ENCODE measurements around the gene CFAP52. TPM values are rescaled to one million over a fixed set of nuclear protein-coding genes. Genes with fewer than 3 reads are reported as not detected.
"Not testable (repeated sequence)": the region's sequence is repeated elsewhere in the genome, so short reads cannot be mapped to it uniquely, and the experiment has no call there.

The CFAP52 gene
- total RNA-seq, 2 experiments from 2014 or later = not detected

DNA sequence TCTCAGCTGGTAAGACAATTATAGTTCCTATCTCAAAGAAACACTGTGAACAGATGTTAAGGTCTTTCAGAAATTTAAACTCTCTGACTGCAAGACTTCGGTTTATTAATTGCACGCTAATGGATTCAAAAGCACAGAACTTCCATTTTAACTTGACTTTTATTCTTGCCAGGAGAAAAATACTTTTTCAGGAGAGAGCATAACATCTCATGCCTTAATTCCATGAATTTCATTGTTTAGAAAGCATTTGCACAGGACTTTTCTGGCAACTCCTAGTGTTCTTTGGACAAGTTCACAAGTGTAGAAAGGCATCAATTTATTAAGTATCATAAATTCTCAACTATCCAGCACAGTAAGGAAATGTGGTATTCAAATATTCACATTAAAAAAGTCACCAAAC, 23.3 kb upstream of the CFAP52 start:
- DNase-seq (no peak), ATAC-seq (no peak)
- no peaks in the 10 kb centered on the region for H3K9me3 Mint-ChIP-seq (ENCODE audit: low read depth)
- CTCF ChIA-PET = interaction anchor here (0.9 kb wide), 1 partner anchor 93 kb away, joined by 3 read pairs; no protein-coding TSS in a partner anchor
- H3K27ac Mint-ChIP-seq = no peak overlapping the region
- H3K4me1 Mint-ChIP-seq = peaks cover 2% of the 10 kb centered on the region
- H3K4me3 Mint-ChIP-seq = no peak overlapping the region
- H3K36me3 Mint-ChIP-seq = peaks cover 2% of the 10 kb centered on the region
- H3K27me3 Mint-ChIP-seq = no peaks in the 10 kb centered on the region

DNA sequence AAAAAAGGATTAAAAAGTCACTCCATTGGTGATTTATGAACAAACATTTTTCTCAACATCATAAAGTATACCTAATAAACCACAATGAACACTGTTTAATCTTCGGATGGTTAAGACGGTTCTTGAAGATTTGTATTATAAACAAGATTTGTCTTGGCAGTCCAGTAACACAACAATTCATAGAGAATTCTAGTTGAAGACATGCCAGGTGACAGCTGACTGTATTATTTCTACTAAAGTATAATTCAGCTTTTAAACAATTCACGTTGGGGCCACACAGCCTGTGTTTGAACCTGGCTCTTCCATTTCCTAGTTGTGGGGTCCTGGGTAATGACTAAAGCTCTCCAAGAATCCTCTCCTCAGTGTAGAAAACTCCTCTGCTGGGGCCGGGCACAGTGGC, 22.8 kb upstream of the CFAP52 start:
- no peak overlapping the region for H3K27ac Mint-ChIP-seq
- no peaks in the 10 kb centered on the region for H3K9me3 Mint-ChIP-seq (ENCODE audit: low read depth)
- H3K4me1 Mint-ChIP-seq = peaks cover 2% of the 10 kb centered on the region
- H3K4me3 Mint-ChIP-seq = no peak overlapping the region
- H3K36me3 Mint-ChIP-seq = peaks cover 2% of the 10 kb centered on the region
- ATAC-seq (no peak), DNase-seq (no peak)
- CTCF ChIA-PET = interaction anchor here (0.9 kb wide), 1 partner anchor 94 kb away, joined by 3 read pairs; no protein-coding TSS in a partner anchor
- H3K27me3 Mint-ChIP-seq = no peaks in the 10 kb centered on the region

DNA sequence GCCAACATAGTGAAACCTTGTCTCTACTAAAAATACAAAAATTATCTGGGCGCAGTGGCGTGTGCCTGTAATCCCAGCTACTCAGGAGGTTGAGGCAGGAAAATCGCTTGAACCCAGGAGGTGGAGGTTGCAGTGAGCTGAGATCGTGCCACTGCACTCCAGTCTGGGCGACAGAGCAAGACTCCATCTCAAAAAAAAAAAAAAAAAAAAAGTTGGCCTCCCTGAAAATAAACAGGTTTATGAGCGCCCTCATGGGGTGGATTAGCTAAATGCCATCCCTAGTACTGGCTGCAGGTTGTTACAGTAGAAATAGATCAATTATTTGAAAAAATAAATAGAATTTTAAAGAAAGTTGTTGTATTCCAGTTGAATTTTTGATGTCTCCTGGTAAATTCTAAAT, 21.7 kb upstream of the CFAP52 start:
- H3K36me3 Mint-ChIP-seq = not testable (repeated sequence)

DNA sequence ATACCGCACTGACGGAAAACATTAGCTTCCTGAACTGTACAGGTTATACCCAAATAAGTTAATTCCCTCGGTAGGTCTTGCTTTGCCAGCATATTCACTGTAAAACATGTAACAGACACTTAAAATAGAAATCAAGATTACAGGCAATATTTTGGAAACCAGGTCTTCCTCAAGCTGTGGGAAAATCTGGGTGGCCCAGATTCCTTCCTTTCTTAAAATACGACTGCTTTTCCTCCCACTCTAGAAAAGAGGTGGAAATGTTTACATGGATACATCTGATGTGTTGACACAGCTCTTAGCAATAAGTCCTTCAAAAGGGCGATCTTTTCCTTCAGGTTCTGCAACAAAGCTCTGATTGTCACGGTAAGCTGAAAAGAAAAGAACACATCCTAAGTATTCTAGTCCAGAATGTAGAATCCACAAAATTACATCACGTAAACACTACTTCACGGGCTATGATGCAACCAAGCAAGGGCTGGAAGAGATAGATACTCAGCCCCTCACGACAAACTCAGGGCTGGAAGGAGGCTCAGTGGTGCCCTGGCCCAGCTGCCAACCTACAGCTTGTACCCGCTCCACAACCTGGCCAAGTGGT, 19.2 kb upstream of the CFAP52 start:
- no peaks in the 10 kb centered on the region for H3K4me1 Mint-ChIP-seq
- ATAC-seq (no peak), DNase-seq (no peak)
- peaks cover under 1% of the 10 kb centered on the region for H3K36me3 Mint-ChIP-seq
- no peaks in the 10 kb centered on the region for H3K9me3 Mint-ChIP-seq (ENCODE audit: low read depth)
- CTCF ChIA-PET = no interaction called here
- H3K27me3 Mint-ChIP-seq = no peaks in the 10 kb centered on the region
- H3K4me3 Mint-ChIP-seq = no peak overlapping the region
- no peak overlapping the region for H3K27ac Mint-ChIP-seq

More for the DNA sequence above, 21.7 kb upstream of the CFAP52 start:
- H3K9me3 Mint-ChIP-seq (ENCODE audit: low read depth); H3K27ac Mint-ChIP-seq; H3K27me3 Mint-ChIP-seq; H3K4me3 Mint-ChIP-seq; ATAC-seq; H3K4me1 Mint-ChIP-seq: not testable (repeated sequence)
- CTCF ChIA-PET = interaction anchor here (0.6 to 1.8 kb wide), 8 partner anchors 10 to 557 kb away, joined by 3 to 6 read pairs (median 4); partner anchors contain the start of genes CFAP52 and STX8
- peak; percentile 69 for DNase-seq

DNA sequence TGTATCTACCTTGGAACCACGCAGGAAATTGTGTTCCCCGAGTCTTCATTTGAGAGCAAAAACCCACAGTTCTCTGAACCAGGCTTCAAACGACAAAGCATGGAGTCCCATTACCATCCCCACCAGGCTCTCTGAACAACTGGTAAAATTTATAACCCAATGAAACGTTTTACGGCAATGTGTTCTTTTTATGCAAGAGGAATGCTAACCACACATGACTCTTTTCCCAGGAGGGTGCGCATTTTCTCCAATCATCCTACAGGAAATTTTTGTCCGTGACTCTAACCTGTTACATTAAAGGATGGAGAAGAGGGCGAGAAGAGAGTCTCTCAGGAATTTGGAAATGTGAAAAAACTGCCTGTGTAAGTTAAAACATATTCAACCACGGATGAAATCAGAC, 18.6 kb upstream of the CFAP52 start:
- CTCF ChIA-PET = no interaction called here
- Mint-ChIP-seq H3K36me3 (peaks cover 5% of the 10 kb centered on the region), H3K27me3 (no peaks in the 10 kb centered on the region), H3K4me3 (no peak overlapping the region), H3K4me1 (no peaks in the 10 kb centered on the region), H3K9me3 (ENCODE audit: low read depth) (no peaks in the 10 kb centered on the region), H3K27ac (no peak overlapping the region)
- ATAC-seq (no peak), DNase-seq (no peak)

DNA sequence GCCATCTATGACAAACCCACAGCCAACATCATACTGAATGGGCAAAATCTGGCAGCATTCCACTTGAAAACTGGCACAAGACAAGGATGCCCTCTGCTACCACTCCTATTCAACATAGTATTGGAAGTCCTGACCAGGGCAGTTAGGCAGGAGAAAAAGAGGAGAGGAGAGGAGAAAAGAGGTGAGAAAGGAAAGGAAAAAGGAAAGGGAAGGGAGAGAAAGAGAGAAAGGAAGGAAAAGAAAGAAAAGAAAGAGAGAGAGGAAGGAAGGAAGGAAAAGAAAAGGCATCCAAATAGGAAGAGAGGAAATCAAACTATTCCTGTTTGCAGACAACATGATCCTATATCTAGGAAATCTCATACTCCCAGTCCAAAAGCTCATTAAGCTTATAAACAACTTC, 12.3 kb upstream of the CFAP52 start:
- Mint-ChIP-seq H3K4me3 (no peak overlapping the region), H3K27ac (no peak overlapping the region), H3K36me3 (peaks cover 35% of the 10 kb centered on the region), H3K27me3 (no peaks in the 10 kb centered on the region), H3K4me1 (peaks cover 17% of the 10 kb centered on the region), H3K9me3 (ENCODE audit: low read depth) (no peaks in the 10 kb centered on the region)
- no peak for ATAC-seq
- CTCF ChIA-PET = interaction anchor here (1.3 kb wide), 1 partner anchor 42 kb away, joined by 4 read pairs; no protein-coding TSS in a partner anchor
- no peak for DNase-seq

DNA sequence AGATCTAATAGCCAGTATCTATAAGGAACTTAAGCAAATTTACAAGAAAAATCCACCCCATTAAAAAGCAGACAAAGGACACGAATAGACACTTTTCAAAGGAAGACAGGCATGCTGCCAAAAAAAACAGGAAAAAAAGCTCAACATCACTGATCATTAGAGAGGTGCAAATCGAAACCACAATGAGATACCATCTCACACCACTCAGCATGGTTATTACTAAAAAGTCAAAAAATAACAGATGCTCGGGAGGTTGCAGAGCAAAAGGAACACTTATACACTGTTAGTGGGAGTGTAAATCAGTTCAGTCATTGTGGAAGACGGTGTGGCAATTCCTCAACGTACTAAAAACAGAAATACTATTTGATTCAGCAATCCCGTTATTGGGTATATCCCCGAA, 10.4 kb upstream of the CFAP52 start:
- Mint-ChIP-seq H3K27me3 (no peaks in the 10 kb centered on the region), H3K9me3 (ENCODE audit: low read depth) (no peaks in the 10 kb centered on the region), H3K36me3 (peaks cover 35% of the 10 kb centered on the region), H3K4me3 (peak overlapping the region; percentile 4), H3K27ac (no peak overlapping the region), H3K4me1 (peaks cover 17% of the 10 kb centered on the region)
- ATAC-seq = no peak
- CTCF ChIA-PET = interaction anchor here (2.1 kb wide), 1 partner anchor 11 kb away, joined by 9 read pairs; the partner anchor contains the start of genes CFAP52 and STX8
- DNase-seq = no peak

DNA sequence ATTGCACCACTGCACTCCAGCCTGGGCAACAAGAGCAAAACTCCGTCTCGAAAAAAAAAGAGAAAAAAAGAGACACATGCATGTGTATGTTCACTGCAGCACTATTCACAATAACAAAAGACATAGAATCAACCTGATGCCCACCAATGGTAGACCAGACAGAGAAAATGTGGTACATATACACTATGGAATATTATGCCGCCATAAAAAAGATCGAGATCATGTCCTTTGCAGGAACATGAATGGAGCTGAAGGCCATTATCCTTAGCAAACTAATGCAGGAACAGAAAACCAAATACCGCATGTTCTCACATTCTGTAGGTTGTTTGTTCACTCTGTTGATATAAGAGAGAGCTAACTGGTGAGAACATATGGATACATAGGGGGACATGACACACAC, 9.7 kb upstream of the CFAP52 start:
- H3K27me3 Mint-ChIP-seq; ATAC-seq; DNase-seq; CTCF ChIA-PET; H3K9me3 Mint-ChIP-seq (ENCODE audit: low read depth); H3K4me3 Mint-ChIP-seq; H3K27ac Mint-ChIP-seq: not testable (repeated sequence)
- H3K36me3 Mint-ChIP-seq = peaks cover 35% of the 10 kb centered on the region
- H3K4me1 Mint-ChIP-seq = peaks cover 17% of the 10 kb centered on the region

DNA sequence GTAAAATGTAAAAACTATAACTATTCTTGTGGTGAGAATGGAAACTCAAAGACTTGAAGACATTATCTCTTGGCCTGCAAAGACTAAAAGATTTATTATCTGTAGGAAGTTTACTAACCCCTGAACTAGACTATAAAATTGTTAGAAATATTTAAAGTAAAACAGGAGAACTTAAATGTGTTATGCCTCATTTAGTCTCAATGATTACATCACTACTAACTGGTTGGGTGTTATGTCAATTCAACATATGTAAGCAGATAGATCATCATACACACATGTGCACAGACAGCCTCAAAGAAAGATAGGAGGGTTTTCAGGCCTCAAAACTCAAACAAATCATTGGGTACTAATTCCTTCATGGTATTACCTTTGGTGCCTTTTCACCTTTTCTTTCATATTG, 8.4 kb upstream of the CFAP52 start:
- Mint-ChIP-seq H3K27me3 (no peaks in the 10 kb centered on the region), H3K36me3 (peaks cover 29% of the 10 kb centered on the region), H3K4me3 (no peak overlapping the region), H3K27ac (no peak overlapping the region), H3K4me1 (peaks cover 17% of the 10 kb centered on the region), H3K9me3 (ENCODE audit: low read depth) (no peaks in the 10 kb centered on the region)
- CTCF ChIA-PET = no interaction called here
- no peak for ATAC-seq
- no peak for DNase-seq

DNA sequence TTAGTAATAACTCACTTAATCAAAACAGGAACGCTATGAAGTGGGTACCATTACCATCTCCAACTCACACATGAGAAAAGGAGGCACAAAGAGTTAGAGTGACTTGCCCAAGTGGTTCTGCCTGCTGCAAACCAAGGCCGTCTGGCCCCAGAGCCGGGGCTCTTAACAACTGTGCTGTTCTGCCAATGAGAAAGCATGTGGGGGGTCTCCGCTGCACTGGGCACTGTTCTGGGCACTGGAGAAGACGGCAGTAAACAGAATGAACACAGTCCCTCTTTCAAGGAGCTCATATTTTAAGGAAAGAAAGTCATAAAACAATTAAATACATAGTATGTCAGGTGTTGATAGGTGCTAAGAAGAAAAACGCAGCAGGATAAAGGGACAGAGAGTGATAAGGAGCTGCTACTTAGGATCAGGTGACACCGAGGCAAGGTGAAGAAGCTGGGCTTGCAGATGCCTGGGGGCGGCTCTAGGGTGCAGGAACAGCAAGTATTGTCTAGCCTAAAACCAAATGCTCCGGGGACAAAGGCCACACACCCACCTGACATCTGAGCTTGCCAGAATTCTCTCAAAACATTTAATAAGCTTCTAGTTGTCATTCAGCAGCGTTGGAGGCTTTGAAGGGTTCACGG, 7.4 kb upstream of the CFAP52 start:
- Mint-ChIP-seq H3K36me3 (peaks cover 23% of the 10 kb centered on the region), H3K4me1 (peaks cover 19% of the 10 kb centered on the region), H3K27ac (no peak overlapping the region), H3K4me3 (no peak overlapping the region), H3K9me3 (ENCODE audit: low read depth) (no peaks in the 10 kb centered on the region), H3K27me3 (no peaks in the 10 kb centered on the region)
- ATAC-seq (no peak), DNase-seq (no peak)
- CTCF ChIA-PET = interaction anchor here (1.2 kb wide), 1 partner anchor 8 kb away, joined by 3 read pairs; no protein-coding TSS in a partner anchor

DNA sequence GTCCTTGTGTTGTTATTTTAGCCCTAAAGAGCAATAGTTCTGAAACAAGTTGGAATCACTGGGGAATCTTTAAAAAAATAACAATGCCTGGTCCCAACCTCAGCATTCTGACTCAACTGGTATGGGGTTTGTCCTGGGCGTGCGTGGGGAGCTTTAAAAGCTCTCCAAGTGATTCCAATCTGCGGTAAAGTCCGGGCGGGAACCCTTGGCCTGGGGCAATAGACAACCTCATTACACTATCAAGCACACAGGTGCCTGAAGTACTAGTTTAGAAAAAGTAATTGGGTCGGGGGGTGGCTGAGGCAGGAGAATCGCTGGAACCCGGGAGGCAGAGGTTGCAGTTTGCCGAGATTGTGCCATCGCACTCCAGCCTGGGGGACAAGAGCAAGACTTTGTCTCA, 5.2 kb upstream of the CFAP52 start:
- no peak overlapping the region for H3K4me3 Mint-ChIP-seq
- ATAC-seq = no peak
- DNase-seq = no peak
- no peaks in the 10 kb centered on the region for H3K27me3 Mint-ChIP-seq
- H3K27ac Mint-ChIP-seq = no peak overlapping the region
- peaks cover 16% of the 10 kb centered on the region for H3K4me1 Mint-ChIP-seq
- CTCF ChIA-PET = no interaction called here
- peaks cover 13% of the 10 kb centered on the region for H3K36me3 Mint-ChIP-seq
- H3K9me3 Mint-ChIP-seq (ENCODE audit: low read depth) = no peaks in the 10 kb centered on the region

DNA sequence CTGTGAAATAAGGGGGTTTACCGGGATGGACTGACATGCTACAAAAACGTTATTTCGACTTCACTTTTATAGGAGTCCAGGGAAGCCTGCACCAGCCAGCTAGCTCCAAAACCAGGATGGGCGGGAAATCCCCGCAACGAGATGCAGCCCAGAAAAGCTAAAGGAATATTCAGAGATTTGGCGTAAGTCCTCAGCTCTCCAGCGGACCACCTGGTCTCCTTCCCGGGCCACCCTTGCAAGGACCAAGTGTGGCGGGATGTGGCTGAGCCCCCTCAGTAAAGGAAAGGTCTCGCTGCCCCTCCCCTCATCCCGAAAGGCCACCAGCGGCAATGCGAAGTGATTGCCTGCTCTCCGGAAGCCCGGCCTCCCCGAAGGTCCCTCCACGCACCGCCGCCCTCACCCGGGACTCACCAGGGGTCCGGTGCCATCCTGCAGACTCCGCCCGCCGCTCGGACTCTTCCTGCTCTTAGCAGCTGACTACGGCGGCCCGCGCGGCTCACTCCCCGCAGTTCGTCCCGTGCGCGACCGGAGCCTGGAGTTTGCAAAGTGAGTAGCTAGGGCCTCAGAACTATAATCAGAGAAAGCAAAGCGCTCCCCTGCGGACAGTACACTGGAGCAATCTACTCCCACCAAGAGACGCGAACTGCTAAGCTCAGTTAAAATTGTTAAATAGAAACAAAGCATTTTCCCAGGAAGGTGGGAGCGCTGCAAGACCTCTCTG, 901 bp upstream of the CFAP52 start, which contains the start of gene STX8:
Gene STX8, minus strand, starts transcription at position 440 of the 721 bp plus-strand sequence. Its CDS starts 12 bp downstream, at position 428.
- ATAC-seq = peak; percentile 81
- Mint-ChIP-seq H3K27me3 (no peaks in the 10 kb centered on the region), H3K9me3 (ENCODE audit: low read depth) (no peaks in the 10 kb centered on the region), H3K27ac (peak within 1 kb of the TSS; percentile 79), H3K4me3 (peak within 1 kb of the TSS; percentile 98), H3K36me3 (peaks cover 2% of the 10 kb centered on the region), H3K4me1 (peaks cover 20% of the 10 kb centered on the region)
- peak; percentile 89 for DNase-seq
- CTCF ChIA-PET = interaction anchor here (0.7 to 2.9 kb wide), 9 partner anchors 10 to 284 kb away, joined by 3 to 24 read pairs (median 3); no protein-coding TSS in a partner anchor

DNA sequence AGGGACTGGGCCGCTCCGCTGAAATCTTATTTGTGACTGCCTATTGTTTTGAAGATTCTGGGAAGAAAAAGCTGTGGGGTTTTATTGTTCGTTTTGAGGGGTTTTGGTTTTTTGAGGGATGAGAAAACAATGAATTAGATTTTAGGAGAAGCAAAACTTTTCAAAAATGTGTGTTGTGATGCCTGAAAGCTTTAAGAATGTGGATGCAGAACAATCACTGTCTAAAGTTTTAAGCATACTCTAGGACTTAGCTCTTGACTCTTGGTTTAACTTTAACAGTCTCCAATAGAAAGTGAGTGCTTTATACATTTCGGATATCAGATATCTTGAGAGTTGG, 899 bp downstream of the CFAP52 start:
- CTCF ChIA-PET = interaction anchor here (0.7 to 2.9 kb wide), 17 partner anchors 8 to 191 kb away, joined by 3 to 24 read pairs (median 4); no protein-coding TSS in a partner anchor
- Mint-ChIP-seq H3K9me3 (ENCODE audit: low read depth) (no peaks in the 10 kb centered on the region), H3K36me3 (peaks cover 2% of the 10 kb centered on the region), H3K4me3 (peak overlapping the region; percentile 18), H3K27ac (no peak overlapping the region), H3K27me3 (no peaks in the 10 kb centered on the region), H3K4me1 (peaks cover 20% of the 10 kb centered on the region)
- ATAC-seq = no peak
- DNase-seq = no peak
